SK-N-SH treated with all-trans-retinoic acid at 6 μM for 48 hours (cell line): ENCODE results near the gene ULK4.

Experiments used
- ARNTL ChIP-seq: fragments of 450-650 bp; formaldehyde crosslinking; IDR thresholded peaks from 2 replicates; pipeline ENCODE4 v1.5.0; 2020; ENCODE audit warnings: low read depth, mild to moderate bottlenecking, moderate library complexity, borderline replicate concordance
- ZC3H10 ChIP-seq: fragments of 250-450 bp; sonication (Bioruptor Pico); IDR thresholded peaks from 2 replicates; pipeline ENCODE4 v1.5.1; 2021; ENCODE audit warnings: mild to moderate bottlenecking, moderate library complexity
- ZNF565 ChIP-seq: fragments of 450-650 bp; formaldehyde crosslinking; conservative IDR thresholded peaks from 2 replicates; pipeline ENCODE4 v1.5.0; 2020; ENCODE audit warnings: low read depth, mild to moderate bottlenecking, moderate library complexity
- ZNF8 ChIP-seq: fragments of 450-650 bp; formaldehyde crosslinking; IDR thresholded peaks from 2 replicates; pipeline ENCODE4 v1.5.0; 2020; ENCODE audit warnings: mild to moderate bottlenecking, moderate library complexity

- TF ChIP-seq ZC3H10 (CRISPR knock-in tag): no peak
- TF ChIP-seq ZNF8 (CRISPR knock-in tag): no peak
- TF ChIP-seq ARNTL (CRISPR knock-in tag): no peak
- TF ChIP-seq ZNF565 (CRISPR knock-in tag): no peak
These were observed 434.8 kb downstream of the ULK4 start for GRCh38 chr3:41526995-41527573.
